CD4-positive, alpha-beta T cell treated with Interleukin-17A for 4 hours (primary cell): Measurements from ENCODE around the gene NSUN4.

Experiments used
- DNase-seq: peaks from one replicate; pipeline ENCODE4 v3.0.0-alpha.2; 2020; ENCODE audit warnings: mixed read lengths

Gene NSUN4

DNA sequence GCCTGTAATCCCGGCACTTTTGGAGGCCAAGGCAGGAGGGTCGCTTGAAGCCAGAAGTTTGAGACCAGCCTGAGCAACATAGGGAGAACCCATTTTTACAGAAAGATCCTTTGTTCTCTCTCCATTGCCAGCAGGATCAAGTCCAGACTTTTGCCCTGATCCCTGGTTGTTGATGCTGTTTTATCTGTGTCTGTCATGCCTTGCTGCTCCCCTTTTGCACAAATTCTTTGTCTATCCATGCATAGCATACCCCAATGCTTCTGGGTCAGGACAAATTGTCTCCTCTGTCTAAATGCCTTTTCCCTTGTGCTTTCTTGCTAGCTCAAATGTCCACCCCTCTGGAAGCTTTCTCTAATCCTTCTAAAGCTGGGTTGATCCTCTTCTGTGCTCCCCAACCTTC lies 28.2 kb downstream of the NSUN4 start:
- no peak for DNase-seq

DNA sequence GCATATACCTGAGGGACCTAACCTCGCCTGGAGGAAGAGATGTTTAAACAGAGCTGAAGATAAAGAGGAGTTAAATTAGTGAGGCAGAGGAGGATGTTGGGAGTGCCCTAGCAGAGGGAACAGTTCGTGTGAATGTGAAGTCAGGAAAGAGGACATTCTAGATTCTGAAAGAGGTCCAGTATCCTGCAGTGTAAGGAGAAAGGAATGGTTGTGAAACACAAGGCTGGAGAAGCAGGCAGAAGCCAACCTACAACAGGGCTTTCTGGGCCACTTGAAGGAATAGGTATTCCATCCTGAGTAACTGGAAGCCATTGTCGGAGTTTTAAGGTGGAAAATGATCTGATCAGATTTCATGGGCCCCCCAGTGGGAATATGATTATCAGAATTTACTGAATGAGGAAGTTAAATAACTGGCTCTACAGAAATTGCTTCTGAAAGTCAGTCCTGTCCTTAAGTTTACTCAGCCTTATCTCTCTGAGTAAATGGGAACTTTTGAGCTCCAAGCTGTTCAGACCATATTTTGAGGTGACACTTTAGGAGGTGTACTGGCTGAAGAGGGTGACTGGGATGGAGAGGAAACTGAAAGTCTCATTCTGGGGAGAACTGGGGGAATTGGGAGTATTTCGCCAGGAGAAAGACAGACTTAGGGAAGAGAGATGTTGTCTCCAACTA lies 29.1 kb downstream of the NSUN4 start:
- no peak for DNase-seq

DNA sequence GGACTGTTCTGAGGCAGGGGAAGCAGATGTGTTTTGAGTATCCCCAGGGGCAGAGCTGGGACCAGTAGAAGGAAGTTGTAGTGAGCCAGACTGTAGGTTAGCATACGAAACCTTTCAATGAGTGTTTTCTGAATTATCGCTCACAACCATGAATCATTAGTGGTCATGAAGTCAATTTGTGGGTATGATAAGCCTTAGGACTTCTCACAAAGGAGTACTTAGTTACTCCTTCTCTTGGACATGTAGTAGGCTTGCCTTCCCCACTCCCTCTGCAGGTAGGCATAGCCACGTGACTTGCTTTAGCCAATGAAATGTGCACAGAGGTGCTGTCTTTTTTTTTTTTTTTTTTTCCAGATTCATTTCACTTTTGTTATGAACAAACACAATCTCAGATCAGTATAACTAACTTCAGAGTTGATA lies 29.6 kb downstream of the NSUN4 start:
- no peak for DNase-seq

DNA sequence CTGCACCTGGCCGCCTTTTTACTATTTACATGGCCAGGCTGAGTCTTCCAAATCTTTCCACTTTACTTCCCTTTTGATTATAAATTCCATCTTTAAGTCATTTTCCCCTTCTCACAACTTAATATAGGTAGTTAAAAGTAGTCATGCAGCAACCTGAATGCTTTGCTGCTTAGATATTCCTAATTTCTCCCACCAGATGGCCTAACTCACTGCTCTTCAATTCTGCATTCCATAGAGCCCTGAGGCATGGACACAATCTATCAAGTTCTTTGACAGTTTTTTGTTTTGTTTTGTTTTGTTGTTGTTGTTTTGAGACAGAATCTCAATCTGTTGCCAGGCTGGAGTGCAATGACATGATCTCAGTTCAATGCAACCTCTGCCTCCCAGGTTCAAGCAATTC lies 31.8 kb downstream of the NSUN4 start:
- DNase-seq = no peak

DNA sequence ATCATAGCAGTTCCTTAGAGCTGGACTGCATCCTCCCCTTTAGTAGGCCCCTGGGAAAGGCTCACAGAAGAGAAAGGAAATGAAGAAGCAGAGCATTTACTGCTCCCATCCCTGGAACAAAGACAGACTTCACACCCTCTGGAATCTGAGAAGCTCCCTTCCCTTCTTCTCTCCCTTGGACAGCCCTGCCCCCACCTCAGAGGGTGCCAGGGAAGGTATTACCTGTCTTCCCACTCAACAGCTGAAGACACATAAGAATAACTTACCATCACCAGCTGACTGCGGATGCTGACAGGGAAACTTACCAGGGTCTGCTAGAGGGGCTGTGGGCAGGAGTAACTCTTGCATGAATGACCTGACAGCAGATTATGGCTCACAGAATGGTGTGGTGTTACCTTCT lies 39.4 kb downstream of the NSUN4 start:
- no peak for DNase-seq

DNA sequence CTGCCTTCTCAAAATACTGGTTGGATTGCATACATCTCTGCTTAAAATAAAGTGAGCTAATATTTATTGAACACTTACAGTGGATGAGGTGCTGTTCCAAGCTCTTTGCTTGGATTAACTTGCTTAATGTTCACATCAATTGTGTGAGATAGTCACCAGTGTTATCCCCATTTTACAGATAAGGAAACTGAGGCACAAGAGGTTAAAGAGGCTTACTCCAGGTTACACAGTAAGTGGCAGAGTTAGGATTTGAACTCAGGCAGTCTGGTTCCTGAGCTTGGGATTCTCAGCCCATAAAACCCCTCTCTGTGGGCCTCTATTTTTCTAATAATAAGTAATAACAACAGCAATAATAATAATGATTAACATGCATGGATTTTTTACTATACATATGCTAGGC lies 39.9 kb downstream of the NSUN4 start:
- no peak for DNase-seq

DNA sequence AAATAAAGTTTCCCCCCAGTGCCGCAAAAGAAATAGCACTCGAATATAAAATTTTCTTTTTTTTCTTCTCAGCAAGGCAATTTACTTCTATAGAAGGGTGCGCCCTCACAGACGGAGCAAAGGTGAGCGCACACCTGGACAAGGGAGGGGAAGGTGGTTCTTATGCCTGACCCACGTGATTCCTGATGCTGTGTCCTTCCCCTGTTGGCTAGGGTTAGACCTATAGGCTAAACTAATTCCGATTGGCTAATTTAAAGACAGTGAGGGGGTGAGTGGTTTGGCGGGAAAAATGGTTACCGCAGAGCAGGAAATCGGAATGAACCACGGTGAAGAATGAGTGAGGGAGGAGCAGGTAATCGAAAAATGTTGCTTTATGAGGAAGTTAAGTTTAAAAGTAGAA lies 52.9 kb downstream of the NSUN4 start:
- DNase-seq = no peak

DNA sequence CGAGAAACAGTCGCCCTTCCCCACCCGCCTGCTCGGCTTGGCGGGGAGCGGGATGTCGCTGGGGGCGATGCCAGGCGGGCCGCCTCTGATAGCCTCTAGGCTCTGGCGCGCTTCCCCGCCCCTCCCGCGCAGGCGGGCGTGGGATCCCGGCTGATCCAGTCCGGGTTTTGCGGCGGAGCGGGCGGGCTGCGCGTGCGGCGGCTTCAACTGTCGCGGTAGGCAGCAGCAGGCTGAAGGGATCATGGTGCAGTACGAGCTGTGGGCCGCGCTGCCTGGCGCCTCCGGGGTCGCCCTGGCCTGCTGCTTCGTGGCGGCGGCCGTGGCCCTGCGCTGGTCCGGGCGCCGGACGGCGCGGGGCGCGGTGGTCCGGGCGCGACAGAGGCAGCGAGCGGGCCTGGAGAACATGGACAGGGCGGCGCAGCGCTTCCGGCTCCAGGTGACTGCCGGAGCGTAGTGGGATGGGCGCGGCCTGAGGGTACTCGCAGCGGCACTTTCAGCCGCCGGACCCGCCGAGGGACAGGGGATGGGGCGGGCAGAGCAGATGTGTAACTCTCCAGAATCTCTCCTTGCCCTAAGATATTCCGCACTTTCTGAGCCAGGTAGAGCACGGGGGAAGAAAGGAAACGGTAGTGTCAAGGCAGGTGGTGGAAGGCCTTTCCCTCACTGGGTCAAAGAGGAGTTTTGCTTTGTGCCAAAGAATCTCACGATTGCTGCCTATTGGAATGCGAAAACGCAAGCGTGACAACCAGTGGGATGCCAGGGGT lies 53.7 kb downstream of the NSUN4 start, which contains the start of gene FAAH:
Gene FAAH, plus strand, starts transcription at position 210 of the 764 bp plus-strand sequence. Its CDS starts 32 bp downstream, at position 242.
- peak; percentile 55 for DNase-seq

DNA sequence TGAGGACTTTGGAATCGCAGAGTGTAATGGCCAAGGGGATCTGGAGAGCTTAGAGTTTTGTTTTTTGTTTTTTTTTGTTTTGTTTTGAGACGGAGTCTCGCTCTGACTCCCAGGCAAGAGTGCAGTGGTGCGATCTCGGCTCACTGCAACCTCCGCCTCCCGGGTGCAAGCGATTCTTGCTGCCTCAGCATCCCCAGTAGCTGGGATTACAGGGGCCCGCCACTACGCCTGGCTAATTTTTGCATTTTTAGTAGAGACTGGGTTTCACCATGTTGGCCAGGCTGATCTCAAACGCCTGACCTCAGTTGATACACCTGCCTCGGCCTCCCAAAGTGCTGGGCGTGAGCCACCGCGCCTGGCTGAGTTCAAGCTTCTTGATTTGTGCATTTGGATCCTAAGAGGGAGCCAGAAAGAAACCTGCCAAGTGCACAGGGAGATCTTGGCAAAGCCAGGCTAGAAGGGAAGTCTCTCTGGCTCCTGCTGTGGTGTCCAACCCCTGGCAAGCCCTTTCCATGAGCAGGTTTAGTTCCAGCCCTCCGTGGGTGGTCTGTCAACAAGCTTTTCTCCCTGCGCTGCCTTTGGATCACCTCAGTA lies 54.4 kb downstream of the NSUN4 start:
- DNase-seq = no peak

DNA sequence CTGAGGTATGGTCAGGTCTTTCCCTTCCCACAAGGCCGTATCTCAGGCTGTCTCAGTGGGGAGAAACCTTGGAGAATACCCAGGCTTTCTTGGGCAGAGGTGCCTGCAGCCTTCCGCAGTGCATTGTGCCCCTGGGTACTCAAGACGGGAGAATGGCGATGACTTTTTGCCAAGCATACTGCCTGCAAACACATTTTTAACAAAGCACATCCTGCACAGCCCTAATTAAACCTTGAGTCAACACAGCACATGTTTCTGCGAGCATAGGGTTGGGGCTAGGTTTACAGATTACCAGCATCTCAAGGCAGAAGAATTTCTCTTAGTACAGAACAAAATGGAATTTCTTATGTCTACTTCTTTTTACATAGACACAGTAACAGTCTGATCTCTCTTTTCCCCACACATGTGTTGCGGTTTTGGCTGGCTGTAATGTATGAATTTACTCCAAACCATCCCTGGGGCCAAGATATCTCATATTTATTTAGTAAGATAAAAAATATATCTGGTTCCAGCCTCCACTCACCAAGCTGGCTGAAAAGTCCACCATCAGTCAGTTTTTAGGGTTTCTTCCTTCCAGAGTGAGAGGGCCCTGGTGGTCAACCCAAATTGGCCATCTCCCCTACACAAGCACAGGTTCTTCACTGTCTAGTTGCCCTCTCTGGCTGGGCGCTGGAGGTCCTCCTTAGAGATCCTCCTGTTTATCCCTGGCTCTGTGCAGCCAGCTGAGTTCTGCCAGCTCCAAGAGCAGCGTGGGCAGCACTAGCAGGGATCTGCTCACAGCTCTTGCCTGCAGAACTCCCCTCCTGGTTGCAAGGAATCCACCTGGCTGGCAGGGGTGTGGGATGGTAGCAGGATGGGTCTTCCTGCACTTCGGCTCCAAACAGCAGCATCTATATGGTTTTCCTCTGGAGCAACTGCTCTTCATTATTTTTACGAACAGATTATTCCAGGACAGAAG lies 56.1 kb downstream of the NSUN4 start:
- no peak for DNase-seq

DNA sequence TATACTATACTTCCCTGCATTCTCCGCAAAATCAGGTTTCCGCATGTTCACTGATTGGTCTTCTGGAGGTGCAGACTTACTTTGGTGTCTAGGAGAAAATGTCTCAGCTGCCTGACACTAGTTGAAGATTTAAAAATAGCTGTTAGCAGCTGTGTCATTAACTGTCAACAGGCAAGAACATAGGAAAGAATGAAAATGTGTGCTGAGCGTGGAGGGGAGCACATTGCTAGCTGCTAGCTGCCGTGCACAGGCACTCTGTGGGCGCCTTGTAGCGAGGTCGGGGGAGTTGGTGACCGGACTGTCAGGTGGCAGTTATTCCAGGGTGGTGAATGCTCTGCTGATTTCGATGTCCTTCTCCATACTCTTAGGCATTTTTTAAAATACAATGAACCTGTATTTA lies 58.7 kb downstream of the NSUN4 start:
- no peak for DNase-seq

DNA sequence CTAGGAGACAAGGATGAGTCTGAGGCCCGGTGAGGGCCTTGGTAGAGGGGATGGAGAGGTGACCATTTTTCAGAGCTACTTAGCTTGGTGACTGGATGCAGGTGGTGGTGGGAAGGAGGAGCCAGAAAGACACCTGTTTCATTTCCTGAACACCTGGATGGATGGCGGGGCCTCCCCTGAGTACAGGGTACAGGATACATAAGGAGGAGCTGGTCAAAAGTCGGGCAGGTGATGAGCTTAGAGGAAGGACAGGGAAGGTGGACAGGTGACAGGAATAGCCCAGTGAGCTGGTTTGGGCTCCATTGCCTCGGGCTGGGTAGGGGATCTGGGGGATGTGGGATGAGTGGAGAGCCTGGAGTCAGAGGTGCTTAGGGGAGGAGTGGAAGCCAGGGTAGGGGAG lies 59.8 kb downstream of the NSUN4 start:
- no peak for DNase-seq

DNA sequence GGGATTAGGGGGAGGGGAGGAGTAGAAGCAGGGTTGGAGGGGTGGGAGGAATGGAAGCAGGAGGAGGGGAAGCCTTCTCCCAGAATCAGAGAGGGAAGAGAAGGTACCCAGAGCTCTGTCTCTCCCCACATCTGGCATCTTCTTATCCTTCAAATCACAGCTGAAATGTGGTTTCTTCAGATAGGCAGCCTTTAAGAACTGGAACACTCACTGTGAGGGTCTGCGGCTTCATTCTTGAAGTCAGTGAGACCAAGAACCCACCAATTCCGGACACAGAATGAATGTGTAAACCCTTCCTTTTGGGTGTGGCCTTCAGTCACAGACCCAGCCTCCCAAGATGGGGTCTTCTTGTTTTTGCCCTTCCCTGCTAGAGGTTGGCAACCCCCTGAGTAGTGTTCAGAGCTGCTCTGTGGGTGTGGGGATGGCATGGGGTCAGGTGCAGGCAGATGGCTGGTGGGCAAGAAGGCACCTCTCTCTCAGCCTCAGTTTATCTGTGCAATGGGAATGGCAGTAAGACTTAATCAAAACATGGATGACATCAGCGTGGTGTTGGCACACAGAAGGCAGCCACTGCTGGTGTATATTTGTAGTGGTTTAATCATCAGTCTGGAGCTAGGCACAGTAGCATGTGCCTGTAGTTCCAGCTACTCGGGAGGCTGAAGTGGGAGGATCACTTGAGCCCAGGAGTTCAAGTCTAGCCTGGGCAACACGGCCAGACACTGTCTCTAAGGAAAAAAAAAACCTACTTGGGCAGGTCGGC lies 60.7 kb downstream of the NSUN4 start:
- DNase-seq = no peak

DNA sequence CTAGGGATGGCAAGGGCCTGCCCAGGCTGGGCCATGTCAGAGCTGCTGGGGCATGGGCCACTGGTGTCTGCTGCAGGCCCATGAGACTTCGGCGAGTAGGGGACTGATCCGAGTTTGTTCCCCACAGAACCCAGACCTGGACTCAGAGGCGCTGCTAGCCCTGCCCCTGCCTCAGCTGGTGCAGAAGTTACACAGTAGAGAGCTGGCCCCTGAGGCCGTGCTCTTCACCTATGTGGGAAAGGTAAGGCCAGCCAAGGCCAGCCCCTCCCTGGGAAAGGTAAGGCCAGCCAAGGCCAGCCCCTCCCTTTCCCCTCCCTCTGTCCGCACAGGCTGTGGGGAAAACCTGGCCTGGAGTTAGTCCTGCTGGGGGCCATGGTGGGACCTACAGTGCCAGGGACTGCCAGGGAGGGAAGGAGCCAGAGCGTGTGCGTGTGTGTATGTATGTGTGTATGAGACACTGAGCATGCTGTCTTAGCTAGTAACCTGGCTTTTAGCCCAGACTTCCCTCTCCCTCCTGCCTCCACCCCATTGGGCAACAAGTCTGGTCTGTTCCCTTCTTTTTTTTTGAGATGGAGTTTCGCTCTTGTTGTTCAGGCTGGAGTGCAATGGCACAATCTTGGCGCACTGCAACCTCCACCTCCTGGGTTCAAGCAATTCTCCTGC lies 61.5 kb downstream of the NSUN4 start:
- no peak for DNase-seq

DNA sequence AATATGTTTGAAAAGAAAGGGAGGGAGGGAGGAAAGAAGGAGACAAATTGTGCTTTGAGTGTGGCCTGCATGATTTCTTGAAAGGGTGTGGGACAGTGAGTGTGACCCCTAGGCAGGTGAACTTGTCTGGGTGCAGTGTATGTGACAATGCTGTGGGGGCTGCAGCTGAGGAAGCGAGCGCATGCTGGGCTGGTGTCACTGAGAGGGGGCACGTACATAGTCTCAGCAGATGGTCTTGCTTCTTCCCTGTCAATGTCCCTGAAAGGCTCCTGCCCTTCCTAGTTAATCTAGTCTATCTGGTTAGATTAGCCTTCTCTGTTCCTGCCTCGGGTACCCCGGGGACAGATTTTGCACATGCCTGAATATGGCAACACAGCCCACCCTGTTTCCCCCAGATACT lies 63.3 kb downstream of the NSUN4 start:
- DNase-seq = no peak

DNA sequence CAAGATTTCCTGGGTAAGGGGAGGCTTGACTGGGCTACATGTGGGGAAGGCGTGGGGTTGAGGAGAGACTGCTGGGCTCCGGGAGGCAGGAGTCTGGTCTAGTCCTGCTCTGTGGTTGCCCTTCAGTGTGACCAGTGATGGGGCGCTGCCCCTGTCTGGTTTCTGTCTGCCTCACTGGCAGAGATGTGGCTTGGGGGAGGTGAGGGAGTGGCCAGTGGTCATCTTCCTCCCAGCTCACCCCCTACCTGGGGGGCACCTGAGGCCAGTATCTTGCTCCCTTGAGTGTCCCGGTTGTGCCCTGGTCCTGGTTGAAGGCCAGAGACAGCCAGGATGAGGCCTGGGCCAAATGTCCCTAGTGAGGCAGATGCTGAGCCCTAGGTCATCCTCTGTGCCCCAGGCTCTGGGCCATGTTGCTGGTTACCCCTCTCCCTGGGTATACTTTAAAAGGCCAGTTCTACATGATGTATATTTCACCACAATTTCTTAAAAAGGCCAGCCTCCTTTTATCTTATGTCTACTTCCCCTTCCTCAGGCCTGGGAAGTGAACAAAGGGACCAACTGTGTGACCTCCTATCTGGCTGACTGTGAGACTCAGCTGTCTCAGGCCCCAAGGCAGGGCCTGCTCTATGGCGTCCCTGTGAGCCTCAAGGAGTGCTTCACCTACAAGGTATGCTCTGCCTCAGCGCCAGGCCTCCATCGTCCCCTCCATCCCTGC lies 64.0 kb downstream of the NSUN4 start:
- no peak for DNase-seq

DNA sequence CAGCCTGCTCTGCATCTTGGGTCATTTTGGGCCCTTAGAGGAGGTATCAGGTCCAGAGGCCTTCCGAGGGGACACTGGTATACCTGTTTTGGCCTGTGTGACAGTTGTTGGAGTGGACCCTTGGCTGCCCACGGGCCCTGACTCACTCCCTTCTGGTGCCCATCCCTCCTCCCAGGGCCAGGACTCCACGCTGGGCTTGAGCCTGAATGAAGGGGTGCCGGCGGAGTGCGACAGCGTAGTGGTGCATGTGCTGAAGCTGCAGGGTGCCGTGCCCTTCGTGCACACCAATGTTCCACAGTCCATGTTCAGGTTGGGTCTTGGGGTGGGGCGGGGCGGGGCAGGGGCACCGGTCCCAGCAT lies 64.6 kb downstream of the NSUN4 start:
- no peak for DNase-seq

DNA sequence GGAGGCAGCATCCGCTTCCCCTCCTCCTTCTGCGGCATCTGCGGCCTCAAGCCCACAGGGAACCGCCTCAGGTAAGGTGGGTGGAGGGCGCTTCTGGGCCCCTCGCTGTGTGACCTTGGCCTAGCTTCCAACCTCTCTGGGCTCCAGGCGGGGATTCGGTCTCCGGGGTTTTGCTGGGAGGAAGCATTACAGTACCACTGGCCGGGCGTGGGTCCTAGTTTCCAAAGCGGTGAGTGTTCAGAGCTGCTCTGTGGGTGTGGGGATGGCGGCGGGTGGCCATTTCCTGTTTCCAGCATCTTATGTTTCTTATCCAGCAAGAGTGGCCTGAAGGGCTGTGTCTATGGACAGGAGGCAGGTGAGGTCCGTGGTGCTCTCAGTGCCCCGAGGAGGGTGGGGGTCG lies 65.1 kb downstream of the NSUN4 start:
- DNase-seq = no peak

DNA sequence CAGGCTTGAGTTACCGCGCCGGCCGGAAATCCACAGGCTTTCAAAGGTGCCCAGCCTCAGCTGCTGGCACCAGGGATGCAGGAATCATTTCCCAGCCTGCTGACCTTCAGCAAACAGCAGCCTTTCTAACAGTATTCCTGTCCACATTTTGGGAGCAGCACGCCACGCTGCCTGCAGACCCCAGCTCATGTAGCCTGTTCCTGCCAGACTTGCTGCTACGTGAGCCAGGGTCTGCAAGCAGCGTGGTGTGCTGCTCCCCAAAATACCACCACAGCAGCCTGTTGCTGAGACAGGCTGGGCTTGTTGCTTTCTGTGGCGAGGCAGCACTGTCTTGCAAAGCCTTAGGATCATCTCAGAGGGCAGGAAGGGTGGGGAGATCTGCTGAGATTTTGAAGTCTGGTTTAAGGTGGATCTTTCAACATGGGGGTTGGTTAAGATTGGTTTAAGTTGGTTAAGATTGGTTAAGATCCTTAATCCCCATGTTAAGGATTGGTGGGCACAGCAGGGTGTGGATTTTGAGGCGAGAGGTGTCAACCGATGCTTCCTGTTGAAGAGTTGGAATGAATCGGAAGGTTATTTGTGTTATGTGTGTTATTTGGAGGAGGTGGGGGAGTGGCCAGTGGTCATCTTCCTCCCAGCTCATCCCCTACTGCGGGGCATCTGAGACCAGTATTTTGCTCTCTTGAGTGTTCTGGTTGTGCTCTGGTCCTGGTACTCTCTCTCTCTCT lies 66.4 kb downstream of the NSUN4 start:
- DNase-seq = no peak

DNA sequence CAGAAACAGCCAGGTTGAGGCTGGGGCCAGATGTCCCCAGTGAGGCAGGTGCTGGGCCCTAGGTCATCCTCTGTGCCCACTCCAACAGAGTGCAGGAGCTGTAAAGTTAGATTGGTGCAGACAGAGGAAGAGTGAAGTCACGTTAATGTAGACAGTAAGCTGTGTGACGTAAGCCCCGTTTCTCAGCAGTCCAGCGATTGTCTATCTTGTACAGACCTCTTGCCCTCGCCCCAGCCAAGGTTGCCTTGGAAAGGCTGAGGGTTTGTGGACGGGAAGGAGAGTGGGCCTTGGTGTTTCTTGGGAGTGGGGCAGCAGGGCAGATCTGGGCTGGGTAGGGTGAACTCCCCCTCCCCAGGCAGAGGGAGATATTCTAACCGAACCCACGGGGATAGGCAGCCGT lies 67.0 kb downstream of the NSUN4 start:
- no peak for DNase-seq
